Activated CD4-positive, alpha-beta T cell treated with anti-CD3 and anti-CD28 coated beads, Interleukin-2, amount 50 U/mL, for 16 hours (primary cell): Measurements from ENCODE around the gene RAB10.
"Not testable (repeated sequence)": the region's sequence is repeated elsewhere in the genome, so short reads cannot be mapped to it uniquely, and the experiment has no call there.

Source experiments
- DNase-seq: peaks from one replicate; pipeline ENCODE4 v3.0.0-alpha.2; 2020

Gene RAB10

GRCh38 chr2:26033818-26034636, at the start of gene RAB10:
RAB10 (plus strand) TSS chr2:26034084; CDS start chr2:26034609, 525 bp downstream.
- DNase-seq = peak; percentile 100

- no peak for DNase-seq
These were observed 45.8 kb upstream of the RAB10 start for GRCh38 chr2:25988134-25988533.

- no peak for DNase-seq
These were observed 44.7 kb upstream of the RAB10 start for GRCh38 chr2:25989154-25989553.

GRCh38 chr2:25991965-25992364, 41.9 kb upstream of the RAB10 start:
- no peak for DNase-seq

GRCh38 chr2:25992556-25992955, 41.3 kb upstream of the RAB10 start:
- DNase-seq = no peak

GRCh38 chr2:25993049-25993448, 40.8 kb upstream of the RAB10 start:
- DNase-seq = no peak

GRCh38 chr2:25994509-25994908, 39.4 kb upstream of the RAB10 start:
- no peak for DNase-seq

- DNase-seq = no peak
These were observed 37.0 kb upstream of the RAB10 start for GRCh38 chr2:25996844-25997243.

- DNase-seq = not testable (repeated sequence)
These were observed 35.0 kb upstream of the RAB10 start for GRCh38 chr2:25998816-25999383.

- not testable (repeated sequence) for DNase-seq
These were observed 34.5 kb upstream of the RAB10 start for GRCh38 chr2:25999406-25999805.

GRCh38 chr2:26000561-26001082, 33.3 kb upstream of the RAB10 start:
- no peak for DNase-seq

- DNase-seq = no peak
These were observed 32.0 kb upstream of the RAB10 start for GRCh38 chr2:26001743-26002351.

GRCh38 chr2:26002632-26003310, 31.1 kb upstream of the RAB10 start:
- no peak for DNase-seq

- no peak for DNase-seq
These were observed 25.8 kb upstream of the RAB10 start for GRCh38 chr2:26008095-26008494.

- no peak for DNase-seq
These were observed 24.9 kb upstream of the RAB10 start for GRCh38 chr2:26008851-26009566.

- DNase-seq = no peak
These were observed 24.3 kb upstream of the RAB10 start for GRCh38 chr2:26009567-26009963.

- DNase-seq = no peak
These were observed 22.9 kb upstream of the RAB10 start for GRCh38 chr2:26010943-26011342.

- no peak for DNase-seq
These were observed 22.3 kb upstream of the RAB10 start for GRCh38 chr2:26011609-26011989.

- DNase-seq = no peak
These were observed 21.7 kb upstream of the RAB10 start for GRCh38 chr2:26011990-26012856.

- no peak for DNase-seq
These were observed 20.2 kb upstream of the RAB10 start for GRCh38 chr2:26013668-26014067.

GRCh38 chr2:26016012-26016705, 17.7 kb upstream of the RAB10 start:
- DNase-seq = no peak
